ENCODE data around the gene ABCB11. TPM values are rescaled to one million over a fixed set of nuclear protein-coding genes. Genes with fewer than 3 reads are reported as not detected.
A peak's percentile ranks its signal among the peaks of the same experiment; 100 is the strongest.

ABCB11 gene
- total and polyA plus RNA-seq, 2 of the 4 experiments (the other 2 are of a cell fraction), result not detected

DNA sequence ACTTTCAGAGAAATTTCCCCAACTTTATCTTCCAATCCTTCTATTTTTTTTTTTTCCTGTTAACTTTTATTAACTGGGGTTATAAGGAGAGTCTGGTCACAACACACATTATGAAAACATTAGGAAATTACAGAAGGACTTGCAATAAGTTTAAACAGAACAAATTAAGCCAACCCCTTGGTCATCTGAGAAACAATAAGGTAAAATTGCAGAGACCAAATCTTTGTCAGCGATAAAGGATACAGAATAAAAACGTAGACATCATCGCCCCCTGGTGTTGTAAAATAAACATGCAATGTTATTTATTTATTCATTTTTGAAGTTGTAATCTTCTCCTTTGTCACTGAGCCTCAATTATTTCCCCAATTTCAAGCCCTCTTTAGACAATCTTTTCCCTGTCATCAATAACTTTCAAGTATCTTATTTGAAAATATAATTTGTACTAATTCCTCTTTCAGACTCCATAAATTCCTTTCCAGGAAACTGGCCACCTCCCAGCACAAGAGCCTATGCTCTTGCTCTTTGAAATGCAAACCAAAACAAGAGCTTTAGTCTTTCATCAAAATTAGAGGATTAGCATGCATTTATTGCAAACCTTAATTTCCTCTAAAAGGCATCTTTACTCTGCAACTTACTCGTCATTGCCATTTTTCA, 110.5 kb downstream of the ABCB11 start:
- Histone ChIP-seq H2AK9ac (replicated peaks; ENCODE audit: low read depth, low read length, poor library complexity) (no peak overlapping the region), H3K27ac (ENCODE audit: insufficient read depth, low read length) (no peak overlapping the region), H3K14ac (replicated peaks; ENCODE audit: low read depth, low read length) (no peak overlapping the region), H4K5ac (ENCODE audit: low read depth, low read length) (no peak overlapping the region), H3K9me1 (ENCODE audit: insufficient read depth, low read length) (no peaks in the 10 kb centered on the region), H3K4ac (ENCODE audit: low read depth, low read length) (no peak overlapping the region), H3K4me1 (ENCODE audit: control insufficient read depth, insufficient read depth, low read length) (no peaks in the 10 kb centered on the region), H3K79me1 (ENCODE audit: low read depth in 1 of 2, low read length in 2 of 2) (no peaks in the 10 kb centered on the region), H2BK15ac (ENCODE audit: low read depth, low read length) (no peak overlapping the region), H3K27me3 (ENCODE audit: control insufficient read depth, insufficient read depth, low read length) (peaks cover 6% of the 10 kb centered on the region), H3K9me3 (ENCODE audit: control insufficient read depth, insufficient read depth, low read length) (no peaks in the 10 kb centered on the region), H3K9ac (ENCODE audit: low read depth, low read length) (no peak overlapping the region), H2BK5ac (ENCODE audit: low read depth, low read length, poor library complexity, severe bottlenecking) (no peak overlapping the region), H3K23ac (ENCODE audit: low read depth, low read length) (no peak overlapping the region), H4K91ac (ENCODE audit: insufficient read depth, low read depth, low read length) (no peak overlapping the region), H2BK20ac (ENCODE audit: low read depth, low read length) (no peak overlapping the region), H3K4me2 (ENCODE audit: low read depth, low read length) (no peak overlapping the region), H3K18ac (ENCODE audit: low read depth, low read length) (no peak overlapping the region), H3K56ac (ENCODE audit: extremely low read depth, insufficient read depth, low read length) (no peak overlapping the region), H3K36me3 (ENCODE audit: control insufficient read depth, insufficient read depth, low read length) (no peaks in the 10 kb centered on the region), H2AK5ac (ENCODE audit: low read depth, low read length) (no peak overlapping the region), H2AFZ (replicated peaks; ENCODE audit: low read length, poor library complexity) (no peak overlapping the region), H3K4me3 (ENCODE audit: insufficient read depth, low read depth, low read length) (no peak overlapping the region), H4K8ac (ENCODE audit: low read depth in 2 of 2, low read length in 2 of 2) (no peak overlapping the region), H4K20me1 (ENCODE audit: insufficient read depth, low read length) (no peaks in the 10 kb centered on the region), H2BK120ac (ENCODE audit: low read depth, low read length) (no peak overlapping the region)
- in situ Hi-C loops (cut with MboI; ENCODE audit: low sequenced_read_pairs) (no loop called here), dilution Hi-C loops (cut with HindIII; ENCODE audit: low sequenced_read_pairs, unreplicated experiment) (no loop called here), intact Hi-C loops (cut with micrococcal nuclease) (loop anchor here (1.0 kb wide), 2 partner anchors 147 to 574 kb away; no protein-coding TSS in a partner anchor)
- BruUV-seq (replicated peaks), result no TSS peak
- ATAC-seq (ENCODE audit: low read depth) (peak; percentile 57; the same call in 1 of the 2 replicates), DNase-seq (peak; percentile 34)
- WGBS, 2 experiments (ENCODE audit: extremely low coverage in 2 of 2, insufficient read length in 1 of 2), result no CpG with 5 or more reads among the region's 4 CpGs
- TF ChIP-seq, protein P1, sequence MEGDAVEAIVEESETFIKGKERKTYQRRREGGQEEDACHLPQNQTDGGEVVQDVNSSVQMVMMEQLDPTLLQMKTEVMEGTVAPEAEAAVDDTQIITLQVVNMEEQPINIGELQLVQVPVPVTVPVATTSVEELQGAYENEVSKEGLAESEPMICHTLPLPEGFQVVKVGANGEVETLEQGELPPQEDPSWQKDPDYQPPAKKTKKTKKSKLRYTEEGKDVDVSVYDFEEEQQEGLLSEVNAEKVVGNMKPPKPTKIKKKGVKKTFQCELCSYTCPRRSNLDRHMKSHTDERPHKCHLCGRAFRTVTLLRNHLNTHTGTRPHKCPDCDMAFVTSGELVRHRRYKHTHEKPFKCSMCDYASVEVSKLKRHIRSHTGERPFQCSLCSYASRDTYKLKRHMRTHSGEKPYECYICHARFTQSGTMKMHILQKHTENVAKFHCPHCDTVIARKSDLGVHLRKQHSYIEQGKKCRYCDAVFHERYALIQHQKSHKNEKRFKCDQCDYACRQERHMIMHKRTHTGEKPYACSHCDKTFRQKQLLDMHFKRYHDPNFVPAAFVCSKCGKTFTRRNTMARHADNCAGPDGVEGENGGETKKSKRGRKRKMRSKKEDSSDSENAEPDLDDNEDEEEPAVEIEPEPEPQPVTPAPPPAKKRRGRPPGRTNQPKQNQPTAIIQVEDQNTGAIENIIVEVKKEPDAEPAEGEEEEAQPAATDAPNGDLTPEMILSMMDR (conservative IDR thresholded peaks at IDR 0.05; ENCODE audit: low read depth, low read length), result peak; percentile 67
- TF ChIP-seq SMC3 (IDR thresholded peaks at IDR 0.05; ENCODE audit: low read depth, low read length) (peak; percentile 76), RAD21 (IDR thresholded peaks at IDR 0.05; ENCODE audit: low read length) (peak; percentile 76), CHD1 (IDR thresholded peaks at IDR 0.05; ENCODE audit: low read depth, low read length) (no peak)
- POLR2A ChIA-PET (ENCODE audit: unreplicated experiment), result no interaction called here
- CTCF ChIA-PET, result interaction anchor here (0.6 to 1.3 kb wide), 4 partner anchors 14 to 148 kb away, joined by 3 read pairs; no protein-coding TSS in a partner anchor

All from IMR-90 (cell line).